Measurements from ENCODE around the gene COL8A1. TPM values are rescaled to one million over a fixed set of nuclear protein-coding genes. Genes with fewer than 3 reads are reported as not detected.

The COL8A1 gene
- total RNA-seq, 2 experiments from 2014 or later = not detected

- no peaks in the 10 kb centered on the region for H3K4me1 Mint-ChIP-seq (ENCODE audit: low read depth)
- H3K36me3 ChIP-seq (ENCODE audit: insufficient read depth, low read length) = no peaks in the 10 kb centered on the region
- intact Hi-C loops (cut with DNase I, micrococcal nuclease) = no loop called here
- DNase-seq (no peak), ATAC-seq (ENCODE audit: poor library complexity) (no peak)
- H3K4me1 ChIP-seq (ENCODE audit: insufficient read depth, low read length) = no peaks in the 10 kb centered on the region
- no peak overlapping the region for H3K4me3 Mint-ChIP-seq
- ChIA-PET POLR2A (no interaction called here), CTCF (interaction anchor here (1.0 kb wide), 1 partner anchor 9 kb away, joined by 3 read pairs; no protein-coding TSS in a partner anchor)
- no peaks in the 10 kb centered on the region for H3K36me3 Mint-ChIP-seq (ENCODE audit: low read depth)
- no peaks in the 10 kb centered on the region for H3K9me3 Mint-ChIP-seq
- no peak overlapping the region for H3K27ac Mint-ChIP-seq
- no peak overlapping the region for H3K27ac ChIP-seq (ENCODE audit: low read depth in 1 of 2, low read length in 2 of 2)
- TF ChIP-seq, protein P1, sequence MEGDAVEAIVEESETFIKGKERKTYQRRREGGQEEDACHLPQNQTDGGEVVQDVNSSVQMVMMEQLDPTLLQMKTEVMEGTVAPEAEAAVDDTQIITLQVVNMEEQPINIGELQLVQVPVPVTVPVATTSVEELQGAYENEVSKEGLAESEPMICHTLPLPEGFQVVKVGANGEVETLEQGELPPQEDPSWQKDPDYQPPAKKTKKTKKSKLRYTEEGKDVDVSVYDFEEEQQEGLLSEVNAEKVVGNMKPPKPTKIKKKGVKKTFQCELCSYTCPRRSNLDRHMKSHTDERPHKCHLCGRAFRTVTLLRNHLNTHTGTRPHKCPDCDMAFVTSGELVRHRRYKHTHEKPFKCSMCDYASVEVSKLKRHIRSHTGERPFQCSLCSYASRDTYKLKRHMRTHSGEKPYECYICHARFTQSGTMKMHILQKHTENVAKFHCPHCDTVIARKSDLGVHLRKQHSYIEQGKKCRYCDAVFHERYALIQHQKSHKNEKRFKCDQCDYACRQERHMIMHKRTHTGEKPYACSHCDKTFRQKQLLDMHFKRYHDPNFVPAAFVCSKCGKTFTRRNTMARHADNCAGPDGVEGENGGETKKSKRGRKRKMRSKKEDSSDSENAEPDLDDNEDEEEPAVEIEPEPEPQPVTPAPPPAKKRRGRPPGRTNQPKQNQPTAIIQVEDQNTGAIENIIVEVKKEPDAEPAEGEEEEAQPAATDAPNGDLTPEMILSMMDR (IDR thresholded peaks at IDR 0.05) = no peak
- H3K27me3 Mint-ChIP-seq = peaks cover 9% of the 10 kb centered on the region
- H3K4me3 ChIP-seq (ENCODE audit: low read length) = no peak overlapping the region
- H3K27me3 ChIP-seq (ENCODE audit: control insufficient read depth in 1 of 2, insufficient read depth in 2 of 2, low read length in 2 of 2) = no peaks in the 10 kb centered on the region
- no peaks in the 10 kb centered on the region for H3K9me3 ChIP-seq (ENCODE audit: control insufficient read depth in 1 of 2, insufficient read depth in 1 of 2, low read length in 2 of 2)
Measured at GRCh38 chr3:99659032-99659431, 20.6 kb downstream of the COL8A1 start.

GRCh38 chr3:99659951-99660350 is 21.6 kb downstream of the COL8A1 start:
- Mint-ChIP-seq H3K4me3 (no peak overlapping the region), H3K9me3 (no peaks in the 10 kb centered on the region), H3K4me1 (ENCODE audit: low read depth) (no peaks in the 10 kb centered on the region), H3K36me3 (ENCODE audit: low read depth) (no peaks in the 10 kb centered on the region), H3K27me3 (peaks cover 9% of the 10 kb centered on the region), H3K27ac (no peak overlapping the region)
- Histone ChIP-seq H3K27ac (ENCODE audit: low read depth in 1 of 2, low read length in 2 of 2) (no peak overlapping the region), H3K36me3 (ENCODE audit: insufficient read depth, low read length) (no peaks in the 10 kb centered on the region), H3K4me3 (ENCODE audit: low read length) (no peak overlapping the region), H3K27me3 (ENCODE audit: control insufficient read depth in 1 of 2, insufficient read depth in 2 of 2, low read length in 2 of 2) (no peaks in the 10 kb centered on the region), H3K9me3 (ENCODE audit: control insufficient read depth in 1 of 2, insufficient read depth in 1 of 2, low read length in 2 of 2) (no peaks in the 10 kb centered on the region), H3K4me1 (ENCODE audit: insufficient read depth, low read length) (no peaks in the 10 kb centered on the region)
- ChIA-PET POLR2A (no interaction called here), CTCF (interaction anchor here (1.0 kb wide), 1 partner anchor 9 kb away, joined by 3 read pairs; no protein-coding TSS in a partner anchor)
- TF ChIP-seq, protein P1 (IDR thresholded peaks at IDR 0.05) = no peak
- no peak for DNase-seq
- no peak for ATAC-seq (ENCODE audit: poor library complexity)
- intact Hi-C loops (cut with DNase I, micrococcal nuclease) = no loop called here

GRCh38 chr3:99662838-99663570 is 24.6 kb downstream of the COL8A1 start:
- no peak overlapping the region for H3K27ac Mint-ChIP-seq
- H3K27me3 Mint-ChIP-seq = peaks cover 21% of the 10 kb centered on the region
- intact Hi-C loops (cut with DNase I, micrococcal nuclease) = no loop called here
- Histone ChIP-seq H3K4me1 (ENCODE audit: insufficient read depth, low read length) (no peaks in the 10 kb centered on the region), H3K27ac (ENCODE audit: low read depth in 1 of 2, low read length in 2 of 2) (no peak overlapping the region), H3K27me3 (ENCODE audit: control insufficient read depth in 1 of 2, insufficient read depth in 2 of 2, low read length in 2 of 2) (peaks cover 0 to 5% of the 10 kb centered on the region in 2 experiments), H3K36me3 (ENCODE audit: insufficient read depth, low read length) (no peaks in the 10 kb centered on the region), H3K4me3 (ENCODE audit: low read length) (no peak overlapping the region), H3K9me3 (ENCODE audit: control insufficient read depth in 1 of 2, insufficient read depth in 1 of 2, low read length in 2 of 2) (no peaks in the 10 kb centered on the region)
- ChIA-PET CTCF (no interaction called here), POLR2A (no interaction called here)
- H3K4me1 Mint-ChIP-seq (ENCODE audit: low read depth) = no peaks in the 10 kb centered on the region
- H3K4me3 Mint-ChIP-seq = no peak overlapping the region
- H3K36me3 Mint-ChIP-seq (ENCODE audit: low read depth) = no peaks in the 10 kb centered on the region
- ATAC-seq (ENCODE audit: poor library complexity) = no peak
- TF ChIP-seq, protein P1 (IDR thresholded peaks at IDR 0.05) = no peak
- no peak for DNase-seq
- H3K9me3 Mint-ChIP-seq = no peaks in the 10 kb centered on the region

Measured in CD4-positive, alpha-beta T cell (primary cell).